ENCODE data around the gene GASK1A. TPM values are rescaled to one million over a fixed set of nuclear protein-coding genes. Genes with fewer than 3 reads are reported as not detected.

Gene GASK1A
- total and polyA plus RNA-seq, 7 donors: 0.92 to 32.7 (median 8.1) TPM

DNA sequence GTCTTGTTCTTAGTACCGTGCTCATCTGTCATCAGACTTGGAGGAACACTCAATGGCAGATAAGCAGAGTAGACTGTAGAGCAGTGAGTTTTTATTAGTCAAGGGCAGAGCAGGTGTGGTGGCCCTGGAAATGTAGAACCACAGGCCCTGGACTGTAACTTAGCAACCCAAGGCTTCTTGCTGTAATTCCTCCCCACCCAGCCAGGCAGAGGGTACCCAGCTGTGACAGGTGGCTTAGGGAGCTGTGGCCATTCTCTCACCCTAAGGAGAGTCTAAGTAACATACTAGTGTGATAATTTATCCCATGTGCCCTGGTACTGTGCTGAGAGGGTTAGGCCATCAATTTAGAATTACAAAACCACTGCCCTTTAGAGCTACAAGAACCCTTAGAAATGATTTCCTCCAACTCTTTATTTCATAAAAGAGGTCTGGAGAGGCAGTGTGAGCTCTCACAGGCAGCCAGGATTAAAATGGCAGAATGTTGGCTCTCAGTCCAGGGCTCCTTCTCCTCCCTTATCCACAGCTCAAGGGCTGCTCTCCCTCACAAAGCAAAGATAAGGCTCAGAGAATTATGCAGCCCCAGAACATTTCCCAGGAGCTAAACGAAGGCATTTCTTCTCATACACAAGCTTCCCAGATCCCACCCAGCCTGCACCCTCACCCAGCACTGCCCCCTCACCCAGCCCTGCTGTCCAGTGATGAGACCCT is 123.8 kb downstream of the GASK1A start:
- Histone ChIP-seq H3K4me1 (peaks cover 0 to 30% (median 23%) of the 10 kb centered on the region in 4 donors), H3K36me3 (no peaks in the 10 kb centered on the region), H3K9me3 (no peaks in the 10 kb centered on the region), H3K27ac (peak overlapping the region in 2 of 4 donors; percentile 18 to 30), H3K4me3 (no peak overlapping the region), H3K27me3 (no peaks in the 10 kb centered on the region)
- intact Hi-C loops (cut with DNase I): no loop called here
- no peak for DNase-seq
- TF ChIP-seq POLR2A (IDR thresholded peaks at IDR 0.05) (no peak), EP300 (IDR thresholded peaks at IDR 0.05) (no peak), POLR2AphosphoS5 (IDR thresholded peaks at IDR 0.05) (no peak)
- TF ChIP-seq, protein P1, sequence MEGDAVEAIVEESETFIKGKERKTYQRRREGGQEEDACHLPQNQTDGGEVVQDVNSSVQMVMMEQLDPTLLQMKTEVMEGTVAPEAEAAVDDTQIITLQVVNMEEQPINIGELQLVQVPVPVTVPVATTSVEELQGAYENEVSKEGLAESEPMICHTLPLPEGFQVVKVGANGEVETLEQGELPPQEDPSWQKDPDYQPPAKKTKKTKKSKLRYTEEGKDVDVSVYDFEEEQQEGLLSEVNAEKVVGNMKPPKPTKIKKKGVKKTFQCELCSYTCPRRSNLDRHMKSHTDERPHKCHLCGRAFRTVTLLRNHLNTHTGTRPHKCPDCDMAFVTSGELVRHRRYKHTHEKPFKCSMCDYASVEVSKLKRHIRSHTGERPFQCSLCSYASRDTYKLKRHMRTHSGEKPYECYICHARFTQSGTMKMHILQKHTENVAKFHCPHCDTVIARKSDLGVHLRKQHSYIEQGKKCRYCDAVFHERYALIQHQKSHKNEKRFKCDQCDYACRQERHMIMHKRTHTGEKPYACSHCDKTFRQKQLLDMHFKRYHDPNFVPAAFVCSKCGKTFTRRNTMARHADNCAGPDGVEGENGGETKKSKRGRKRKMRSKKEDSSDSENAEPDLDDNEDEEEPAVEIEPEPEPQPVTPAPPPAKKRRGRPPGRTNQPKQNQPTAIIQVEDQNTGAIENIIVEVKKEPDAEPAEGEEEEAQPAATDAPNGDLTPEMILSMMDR (IDR thresholded peaks at IDR 0.05): no peak
- WGBS, 2 donors: 60 to 76% methylated on average over 2 of the region's 2 CpGs

DNA sequence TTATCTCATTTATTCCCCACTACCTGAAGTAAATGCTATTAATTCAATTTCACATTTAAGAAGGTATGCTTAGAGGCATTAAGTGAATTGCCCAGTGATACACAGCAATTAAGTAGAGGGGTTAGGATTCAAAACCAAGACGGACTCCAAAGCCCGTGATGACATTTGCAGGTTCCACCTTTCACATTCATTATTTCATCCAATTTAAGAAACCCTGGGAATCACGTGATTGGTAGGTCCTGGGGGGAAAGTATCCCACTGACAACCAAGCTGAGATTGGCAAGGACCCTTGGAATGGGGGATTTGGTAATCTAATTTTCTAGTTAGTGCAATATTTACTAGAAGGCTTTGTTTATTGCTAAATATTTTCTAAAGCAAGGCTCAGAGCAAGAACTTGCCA is 124.9 kb downstream of the GASK1A start:
- Histone ChIP-seq H3K4me3 (no peak overlapping the region), H3K9me3 (no peaks in the 10 kb centered on the region), H3K36me3 (no peaks in the 10 kb centered on the region), H3K4me1 (peaks cover 0 to 30% (median 23%) of the 10 kb centered on the region in 4 donors), H3K27me3 (no peaks in the 10 kb centered on the region), H3K27ac (no peak overlapping the region)
- 84 to 95% methylated on average over 3 of the region's 3 CpGs for WGBS, 2 donors
- TF ChIP-seq, protein P1 (IDR thresholded peaks at IDR 0.05): no peak
- TF ChIP-seq EP300 (IDR thresholded peaks at IDR 0.05): no peak
- no peak for TF ChIP-seq POLR2AphosphoS5 (IDR thresholded peaks at IDR 0.05)
- no peak for TF ChIP-seq POLR2A (IDR thresholded peaks at IDR 0.05)
- no peak for DNase-seq
- intact Hi-C loops (cut with DNase I): loop anchor here (2.0 kb wide), 1 partner anchor 103 kb away; no protein-coding TSS in a partner anchor

DNA sequence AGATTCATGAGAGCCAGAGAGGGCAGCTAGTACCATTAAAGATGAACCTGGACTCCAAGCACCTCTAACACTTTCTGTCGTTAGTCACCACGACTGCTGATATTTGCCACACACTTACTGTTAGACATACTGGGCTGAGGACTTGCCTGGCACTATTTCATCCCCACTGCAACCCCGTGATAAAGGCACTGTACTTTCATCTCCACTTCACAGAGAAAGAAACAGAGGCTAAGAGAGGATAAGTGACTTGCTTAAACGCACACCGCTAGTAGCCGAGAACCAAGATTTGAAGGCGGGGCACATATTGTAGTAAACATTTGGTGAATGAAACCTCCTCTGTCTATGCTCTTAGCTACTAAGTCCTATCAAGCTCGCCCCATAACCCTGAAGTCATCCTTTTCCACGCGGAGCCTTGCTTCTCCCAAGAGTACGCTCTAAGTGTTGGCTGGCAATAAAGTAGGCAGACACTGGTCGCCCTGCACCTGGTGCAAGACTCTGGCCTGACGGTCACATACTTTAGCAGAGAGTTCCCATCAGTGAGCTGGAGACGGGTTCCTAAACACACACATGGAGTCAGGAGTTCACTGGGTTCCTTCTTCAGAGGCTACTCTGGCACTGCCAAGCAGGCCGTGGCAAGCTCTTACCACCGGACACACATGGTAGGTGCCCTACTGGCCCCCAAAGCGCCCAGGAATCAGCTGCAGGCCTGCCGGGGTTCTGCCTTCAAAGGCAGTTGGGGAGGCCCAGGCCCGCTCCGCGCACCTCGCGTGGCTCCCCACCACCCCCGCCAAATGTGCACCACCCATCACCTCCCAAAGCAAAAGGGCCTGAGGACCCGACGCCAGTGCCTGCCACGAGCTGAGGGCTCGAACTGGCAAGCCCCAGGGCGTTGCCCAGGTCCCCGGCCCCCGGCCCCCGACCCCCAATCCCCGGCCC is 125.8 kb downstream of the GASK1A start:
- 51 to 53% methylated on average over 33 of the region's 33 CpGs for WGBS, 2 donors
- H3K27me3 ChIP-seq: no peaks in the 10 kb centered on the region
- H3K27ac ChIP-seq: peak overlapping the region; percentile 66 to 83 (median 72)
- H3K36me3 ChIP-seq: no peaks in the 10 kb centered on the region
- peaks cover 0 to 30% (median 23%) of the 10 kb centered on the region in 4 donors for H3K4me1 ChIP-seq
- intact Hi-C loops (cut with DNase I): loop anchor here (2.0 to 5.0 kb wide), 4 partner anchors 47 to 182 kb away; partner anchors contain the start of genes GASK1A and SNRK
- no peak for DNase-seq
- H3K9me3 ChIP-seq: no peaks in the 10 kb centered on the region
- H3K4me3 ChIP-seq: peak overlapping the region; percentile 72 to 91 (median 82)
- TF ChIP-seq EP300 (IDR thresholded peaks at IDR 0.05) (no peak), POLR2AphosphoS5 (IDR thresholded peaks at IDR 0.05) (no peak), POLR2A (IDR thresholded peaks at IDR 0.05) (no peak)
- TF ChIP-seq, protein P1 (IDR thresholded peaks at IDR 0.05): no peak

DNA sequence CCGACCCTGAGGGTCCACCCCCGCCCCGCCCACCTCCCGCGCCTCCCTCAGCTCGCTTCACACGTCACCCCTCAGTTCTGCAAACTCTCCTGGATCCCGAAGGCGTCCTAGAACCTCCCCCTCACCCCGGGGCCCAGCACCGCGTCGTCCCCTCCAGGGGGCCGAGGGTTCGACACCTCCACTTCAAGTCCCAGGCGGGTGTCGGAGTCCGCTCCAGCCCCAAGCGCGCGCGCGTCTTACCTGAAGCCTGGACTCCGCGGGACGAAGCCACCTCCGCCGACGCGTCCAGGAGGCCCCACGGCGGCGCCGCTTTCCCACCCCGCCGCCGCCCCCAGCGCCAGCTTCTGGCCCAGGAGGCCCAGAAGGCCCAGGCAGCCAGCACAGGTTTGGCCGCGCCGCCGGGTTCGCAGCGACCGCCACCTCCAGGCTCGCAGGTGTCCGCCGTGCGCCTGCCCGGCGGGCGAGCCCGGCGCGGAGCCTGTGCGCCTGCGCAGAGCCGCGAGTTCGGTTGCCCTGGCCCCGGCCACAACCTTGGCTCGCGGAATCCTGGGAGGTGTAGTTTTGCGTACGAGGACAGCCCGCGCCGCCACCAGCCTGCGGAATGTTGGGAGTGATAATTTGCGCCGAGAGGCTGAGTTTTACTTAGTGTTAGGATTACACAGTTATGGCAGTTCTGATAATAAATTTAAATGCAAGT is 126.6 kb downstream of the GASK1A start, which contains the start of gene POMGNT2:
Gene POMGNT2 (minus strand): TSS at position 484 of the 697 bp plus-strand sequence. CDS start 24,648 bp downstream, outside the sequence.
- TF ChIP-seq POLR2AphosphoS5 (IDR thresholded peaks at IDR 0.05): peak in 3 of 4 donors; percentile 25 to 74 (median 62)
- TF ChIP-seq, protein P1 (IDR thresholded peaks at IDR 0.05): no peak
- Histone ChIP-seq H3K27me3 (no peaks in the 10 kb centered on the region), H3K27ac (peak within 1 kb of the TSS; percentile 66 to 83 (median 72)), H3K4me3 (peak within 1 kb of the TSS; percentile 72 to 91 (median 82)), H3K36me3 (no peaks in the 10 kb centered on the region), H3K9me3 (no peaks in the 10 kb centered on the region), H3K4me1 (peaks cover 0 to 30% (median 23%) of the 10 kb centered on the region in 4 donors)
- intact Hi-C loops (cut with DNase I): loop anchor here (1.0 to 5.0 kb wide), 5 partner anchors 47 to 182 kb away; partner anchors contain the start of genes GASK1A and SNRK
- peak; percentile 93 for DNase-seq
- 1% methylated on average over 71 of the region's 71 CpGs for WGBS, 2 donors

Data from sigmoid colon (tissue), 7 donors.